IPS DF 19.7 (cell line): ENCODE results near the gene ARHGAP30.
A peak's percentile ranks its signal among the peaks of the same experiment; 100 is the strongest.
"Not testable (repeated sequence)": the region's sequence is repeated elsewhere in the genome, so short reads cannot be mapped to it uniquely, and the experiment has no call there.

Source experiments
- DNase-seq: peaks from one replicate; pipeline ENCODE4 v3.0.0-alpha.2; 2013; ENCODE audit warnings: low read depth, low spot score

The ARHGAP30 gene

DNA sequence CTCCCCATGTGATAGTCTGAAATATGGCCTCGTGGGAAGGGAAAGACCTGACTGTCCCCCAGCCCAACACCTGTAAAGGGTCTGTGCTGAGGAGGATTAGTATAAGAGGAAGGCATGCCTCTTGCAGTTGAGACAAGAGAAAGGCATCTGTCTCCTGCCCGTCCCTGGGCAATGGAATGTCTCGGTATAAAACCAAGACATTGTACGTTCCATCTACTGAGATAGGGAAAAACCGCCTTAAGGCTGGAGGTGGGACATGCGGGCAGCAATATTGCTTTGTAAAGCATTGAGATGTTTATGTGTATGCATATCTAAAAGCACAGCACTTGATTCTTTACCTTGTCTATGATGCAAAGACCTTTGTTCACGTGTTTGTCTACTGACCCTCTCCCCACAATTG is 52.5 kb downstream of the ARHGAP30 start:
- not testable (repeated sequence) for DNase-seq

DNA sequence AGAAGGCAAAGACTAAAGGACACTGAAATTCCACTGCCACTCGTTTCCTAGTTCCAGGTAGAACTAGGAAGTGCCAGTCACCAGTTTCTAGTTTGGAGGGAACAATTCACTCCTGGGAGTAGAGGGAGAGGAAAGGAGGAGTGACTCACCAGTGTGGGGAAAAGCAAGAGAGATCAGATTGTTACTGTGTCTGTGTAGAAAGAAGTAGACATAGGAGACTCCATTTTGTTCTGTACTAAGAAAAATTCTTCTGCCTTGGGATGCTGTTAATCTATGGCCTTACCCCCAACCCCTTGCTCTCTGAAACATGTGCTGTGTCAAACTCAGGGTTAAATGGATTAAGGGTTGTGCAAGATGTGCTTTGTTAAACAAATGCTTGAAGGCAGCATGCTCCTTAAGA is 53.0 kb downstream of the ARHGAP30 start:
- DNase-seq: not testable (repeated sequence)

DNA sequence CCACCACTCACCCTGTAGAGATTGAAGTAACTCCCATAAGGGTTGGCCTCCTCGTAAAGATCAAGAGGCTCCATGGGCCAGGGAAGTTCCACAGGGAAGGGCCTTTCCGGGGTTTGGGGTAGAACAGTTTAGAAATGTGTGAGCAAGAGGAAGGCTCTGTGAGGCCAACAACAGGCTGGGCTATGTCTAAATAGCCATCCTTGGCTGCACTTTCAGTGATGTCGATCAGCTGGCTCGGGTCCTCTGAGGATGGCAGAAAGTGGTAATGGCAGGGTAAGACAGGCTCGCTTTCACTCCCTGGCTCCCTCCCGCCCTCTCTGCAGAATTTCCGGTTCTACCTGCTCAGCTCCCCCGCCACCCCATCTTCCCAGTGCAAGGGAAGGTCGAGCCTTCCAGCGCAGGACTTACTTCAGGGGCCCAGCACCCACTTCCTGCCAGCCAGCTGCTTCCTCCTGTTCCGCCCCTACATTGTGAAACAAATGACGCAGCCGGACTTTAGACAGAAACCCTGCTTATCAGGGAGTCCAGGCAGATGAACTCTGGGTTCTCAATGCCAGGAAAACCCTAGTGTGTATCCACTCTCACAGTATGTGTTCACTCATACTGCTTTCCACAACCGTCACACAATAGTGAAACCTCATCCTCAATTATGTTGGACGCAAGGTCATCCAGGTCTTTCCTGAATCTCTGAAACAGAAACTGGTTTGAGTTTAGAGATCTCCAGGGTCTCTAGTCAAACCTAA is 56.0 kb downstream of the ARHGAP30 start:
- DNase-seq: peak; percentile 63

DNA sequence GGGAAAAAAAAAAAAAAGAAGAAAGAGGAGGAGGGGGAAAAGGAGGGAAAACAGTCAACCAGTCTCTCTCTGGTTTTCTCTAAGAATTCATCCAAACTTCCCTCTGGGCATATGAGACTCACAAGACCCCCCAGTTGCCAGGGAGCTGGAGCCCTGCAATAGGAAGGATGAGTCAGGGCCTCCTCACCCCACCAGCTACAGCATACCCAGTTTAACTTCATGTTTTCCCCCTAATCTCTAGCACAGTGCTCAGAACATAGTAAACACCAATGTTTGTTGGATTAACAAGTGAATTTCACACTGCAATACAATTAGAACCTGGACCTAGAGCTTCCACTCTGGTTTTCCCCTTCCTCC is 56.6 kb downstream of the ARHGAP30 start:
- DNase-seq: no peak

DNA sequence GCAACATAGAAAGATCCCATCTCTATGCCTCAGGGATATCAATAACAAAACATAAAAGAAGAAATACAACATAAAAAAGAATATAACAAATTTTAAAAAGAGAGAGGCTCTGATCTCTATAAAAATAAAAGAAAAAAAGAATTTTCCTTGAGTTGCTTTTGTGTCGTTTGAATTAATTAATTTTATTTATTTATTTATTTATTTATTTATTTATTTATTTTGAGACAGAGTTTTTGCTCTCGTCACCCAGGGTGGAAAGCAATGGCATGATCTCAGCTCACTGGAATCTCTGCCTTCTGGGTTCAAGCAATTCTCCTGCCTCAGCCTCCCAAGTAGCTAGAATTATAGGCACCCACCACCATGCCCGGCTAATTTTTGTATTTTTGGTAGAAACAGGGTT is 57.3 kb downstream of the ARHGAP30 start:
- no peak for DNase-seq

DNA sequence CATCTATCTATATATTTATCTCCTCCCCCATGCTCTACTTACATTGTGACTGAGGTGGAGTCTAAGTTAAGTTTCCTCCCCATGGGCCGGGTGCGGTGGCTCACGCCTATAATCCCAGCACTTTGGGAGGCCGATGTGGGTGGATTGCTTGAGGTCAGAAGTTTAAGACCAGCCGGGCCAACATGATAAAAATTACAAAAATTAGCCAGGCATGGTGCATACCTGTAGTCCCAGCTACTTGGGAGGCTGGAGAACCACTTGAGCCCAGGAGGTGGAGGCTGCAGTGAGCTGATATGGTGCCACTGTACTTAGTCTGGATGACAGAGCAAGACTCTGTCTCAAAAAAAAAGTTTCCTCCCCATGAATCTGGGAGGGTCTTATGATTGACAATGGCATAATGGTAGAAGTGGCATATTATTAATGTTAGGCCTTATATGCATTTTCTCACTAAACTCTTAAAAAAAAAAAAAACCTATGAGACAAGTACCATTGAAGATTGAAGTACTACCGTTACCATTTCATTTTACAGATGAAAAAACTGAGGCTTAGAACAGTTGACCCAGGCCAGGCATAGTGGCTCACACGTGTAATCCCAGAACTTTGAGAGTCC is 60.0 kb downstream of the ARHGAP30 start:
- no peak for DNase-seq

DNA sequence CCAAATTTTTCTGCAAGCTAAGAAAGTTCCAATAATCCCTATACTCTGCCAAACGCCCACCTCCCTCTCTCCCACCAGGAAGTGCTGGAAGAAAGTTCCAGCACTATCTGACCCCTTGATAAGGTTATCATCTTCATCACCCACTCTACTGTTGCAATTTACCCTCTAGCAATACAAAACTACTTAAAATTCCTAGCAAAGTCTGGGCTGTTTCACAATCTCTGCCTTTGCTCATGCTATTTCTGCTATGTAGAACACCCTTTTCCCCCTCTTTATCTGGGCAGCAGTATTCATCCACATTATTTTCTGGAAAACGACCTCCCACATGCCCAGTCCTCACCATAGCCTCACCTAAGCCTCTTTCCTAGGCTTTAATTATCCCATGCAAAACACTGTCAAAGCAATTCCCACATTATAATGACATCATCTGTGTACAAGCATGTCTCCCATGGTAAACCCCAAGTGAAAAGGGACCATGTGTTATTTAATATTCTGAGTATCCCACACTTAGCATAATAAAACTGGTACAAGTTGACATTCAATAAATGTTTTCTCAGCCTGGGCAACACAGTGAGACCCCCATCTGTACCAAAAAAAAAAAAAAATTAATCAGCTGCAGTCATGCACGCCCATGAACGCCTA is 60.7 kb downstream of the ARHGAP30 start:
- DNase-seq: no peak

DNA sequence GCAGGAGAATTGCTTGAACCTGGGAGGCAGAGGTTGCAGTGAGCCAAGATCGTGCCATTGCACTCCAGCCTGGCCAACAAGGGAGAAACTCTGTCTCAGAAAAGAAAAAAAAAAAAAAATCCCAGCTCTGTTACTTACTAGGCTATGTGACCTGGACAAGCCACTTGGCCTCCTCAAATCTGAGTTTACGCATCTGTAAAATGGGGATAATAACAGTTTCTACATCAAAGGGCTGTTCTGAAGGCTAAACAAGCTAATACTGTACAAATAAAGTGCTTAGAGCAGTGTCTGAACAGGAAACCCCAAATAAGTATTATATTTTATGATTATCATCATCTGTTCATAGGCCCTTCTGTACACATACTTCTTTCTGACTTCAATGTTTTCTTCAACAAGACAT is 62.3 kb downstream of the ARHGAP30 start:
- no peak for DNase-seq

DNA sequence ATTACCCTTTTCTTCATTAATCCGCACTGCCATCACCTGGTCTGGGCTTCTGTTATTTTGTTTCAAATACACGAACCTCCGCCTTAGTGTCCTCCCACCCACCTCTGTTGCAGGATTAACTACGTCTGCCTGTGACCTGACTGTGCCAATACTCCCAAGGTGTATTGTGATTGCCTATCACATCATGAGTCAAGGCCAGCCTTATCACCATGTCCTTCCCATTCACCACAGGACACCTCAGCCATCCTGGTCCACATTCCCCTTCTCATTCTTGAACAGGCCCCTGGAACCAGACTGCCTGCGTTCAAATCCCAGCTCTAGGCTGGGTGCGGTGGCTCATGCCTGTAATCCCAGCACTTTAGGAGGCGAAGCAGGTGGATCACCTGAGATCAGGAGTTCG is 63.1 kb downstream of the ARHGAP30 start:
- no peak for DNase-seq

DNA sequence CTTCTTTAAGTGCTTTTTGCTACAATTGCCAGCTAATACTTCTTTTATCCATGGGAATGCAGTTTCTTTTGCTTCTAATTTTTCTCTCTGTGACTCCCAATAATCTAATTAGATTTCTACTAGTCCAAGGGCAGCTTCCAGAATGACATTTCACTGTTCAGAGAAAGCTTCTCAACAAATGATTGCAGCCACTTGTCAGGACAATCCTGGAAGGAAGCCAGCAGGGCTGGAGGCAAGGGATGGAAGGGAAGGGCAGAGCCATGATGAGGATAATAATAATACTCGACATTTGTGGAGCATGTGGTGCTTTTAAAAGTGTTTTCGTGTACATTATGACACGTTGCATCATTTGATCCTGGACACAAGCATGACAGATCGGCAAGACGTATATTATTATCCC is 68.2 kb downstream of the ARHGAP30 start:
- no peak for DNase-seq

DNA sequence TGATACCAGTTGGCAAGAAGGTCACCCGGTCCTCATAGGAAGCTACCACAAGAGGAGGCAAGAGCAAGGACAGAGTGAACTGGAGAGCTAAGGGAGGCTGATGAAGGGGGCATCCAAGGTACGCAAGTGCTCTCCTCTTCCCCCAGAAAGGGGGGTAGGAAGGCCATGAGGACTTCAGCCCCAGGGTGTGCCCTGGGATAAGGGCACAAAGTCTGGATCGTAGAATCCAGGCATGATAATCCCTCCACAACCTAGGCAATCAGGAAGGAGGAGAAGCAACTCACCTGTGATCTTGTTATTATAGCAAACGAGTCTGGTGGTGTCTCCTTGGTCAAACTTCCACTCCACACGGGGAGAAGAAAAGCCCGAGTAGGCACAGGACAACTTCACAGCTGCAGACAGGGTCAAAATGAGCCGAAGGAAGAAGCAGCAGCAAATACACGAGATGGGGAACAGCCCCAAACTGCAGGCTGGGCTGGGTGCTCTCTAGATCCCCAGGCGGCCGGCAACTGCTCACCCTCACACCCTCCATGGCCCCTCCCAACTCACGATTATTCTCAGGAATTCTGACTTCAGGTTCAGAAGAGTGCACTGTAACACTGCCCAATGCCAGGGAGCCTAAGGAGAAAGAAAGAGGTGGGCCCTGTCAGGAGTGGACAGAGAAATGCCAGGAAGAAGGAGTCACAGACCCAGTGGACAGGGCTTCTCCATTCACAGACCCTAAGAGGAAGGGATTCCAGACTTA is 68.8 kb downstream of the ARHGAP30 start:
- DNase-seq: no peak

DNA sequence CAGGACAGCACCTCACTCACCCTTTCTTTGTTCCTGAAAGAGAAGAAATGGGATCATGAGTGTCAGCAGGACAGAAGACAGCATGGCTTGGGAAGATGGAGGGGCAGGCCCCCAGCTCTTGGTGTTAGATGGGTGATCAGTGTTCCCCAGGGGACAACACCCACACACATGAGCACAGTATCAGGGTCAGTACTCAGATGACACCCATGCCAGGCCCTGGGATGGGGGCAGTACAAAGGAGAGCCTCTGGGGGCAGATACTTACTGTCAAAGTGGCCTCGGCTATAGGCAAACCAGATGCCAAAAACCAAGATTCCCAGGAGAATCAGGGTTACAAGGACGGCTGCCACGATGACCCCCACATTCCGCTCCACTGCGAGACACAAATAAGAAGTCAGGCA is 70.3 kb downstream of the ARHGAP30 start:
- DNase-seq: no peak

DNA sequence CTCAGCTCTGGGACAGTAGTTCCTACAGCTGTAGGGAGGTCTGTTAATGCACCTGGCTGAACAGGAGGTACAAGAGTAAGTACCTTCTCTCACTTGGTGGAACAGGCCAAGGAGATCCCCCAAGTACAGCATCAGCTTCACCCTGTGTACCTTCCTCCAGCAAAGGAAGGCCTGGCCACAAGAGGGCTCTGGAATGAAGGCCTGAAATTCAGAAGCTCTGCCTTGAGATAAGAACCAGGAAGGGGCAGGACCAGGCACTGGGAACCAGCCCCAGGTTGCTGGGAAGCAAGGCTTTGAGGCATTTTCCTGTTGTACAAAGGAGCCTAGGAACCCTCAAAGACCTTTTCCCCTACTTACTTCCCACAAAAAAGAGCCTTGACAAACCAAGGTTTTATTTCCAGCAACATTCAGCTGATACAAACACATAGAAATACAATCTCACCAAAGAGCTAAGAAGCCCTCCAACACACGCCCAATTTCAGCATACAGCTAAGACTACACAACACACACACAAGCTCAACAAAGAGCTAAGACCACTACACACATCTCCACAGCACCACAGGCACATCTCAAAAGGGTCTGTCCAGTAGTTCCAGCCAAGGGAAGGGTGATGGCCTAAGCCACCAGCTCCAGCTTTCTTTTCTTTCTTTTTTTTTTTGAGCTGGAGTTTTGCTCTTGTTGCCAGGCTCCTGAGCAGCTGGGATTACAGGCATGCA is 72.2 kb downstream of the ARHGAP30 start:
- DNase-seq: no peak
